C4-2B (cell line): ENCODE results near the gene JARID2.

ENCODE experiments used
- ZFX ChIP-seq: fragments of 450-650 bp; IDR thresholded peaks from 2 replicates; pipeline ENCODE4 v1.6.1; 2017
- TF ChIP-seq, protein P1 (sequence below): fragments of 450-650 bp; conservative IDR thresholded peaks from 2 replicates; pipeline ENCODE4 v1.5.1; 2017; ENCODE audit warnings: mild to moderate bottlenecking

DNA sequence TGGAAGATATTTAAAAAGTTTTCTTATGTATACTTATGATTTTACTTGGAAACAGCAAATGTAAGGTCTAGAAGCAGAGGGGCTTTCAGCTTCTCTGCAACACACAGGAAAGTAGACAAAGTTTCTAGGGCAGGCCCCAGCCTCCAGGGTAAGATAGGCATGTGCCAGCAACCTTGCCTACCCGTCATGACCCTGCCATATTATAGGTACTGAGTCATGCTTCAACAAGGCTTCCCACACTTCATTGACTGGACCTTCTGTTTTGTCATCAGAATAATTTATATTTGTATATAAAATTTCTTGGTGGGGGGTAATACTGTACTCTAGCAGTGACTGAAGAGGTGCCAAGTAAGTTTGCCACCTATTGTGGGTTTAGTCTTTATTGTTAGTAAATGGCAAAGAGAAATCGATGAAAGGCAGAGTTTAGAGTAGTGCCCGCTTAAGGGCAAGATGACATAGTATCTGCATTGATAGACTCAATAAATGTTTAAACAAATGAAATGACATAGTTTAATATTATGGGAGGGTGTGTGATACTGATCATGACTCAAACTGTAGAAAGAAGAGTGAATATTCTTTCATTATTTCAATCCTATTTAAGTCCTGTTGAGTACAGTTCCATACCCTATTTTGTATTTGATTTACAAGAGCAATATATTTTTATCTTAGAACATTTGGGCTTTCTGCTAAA lies 95.6 kb downstream of the JARID2 start:
- TF ChIP-seq, protein P1, sequence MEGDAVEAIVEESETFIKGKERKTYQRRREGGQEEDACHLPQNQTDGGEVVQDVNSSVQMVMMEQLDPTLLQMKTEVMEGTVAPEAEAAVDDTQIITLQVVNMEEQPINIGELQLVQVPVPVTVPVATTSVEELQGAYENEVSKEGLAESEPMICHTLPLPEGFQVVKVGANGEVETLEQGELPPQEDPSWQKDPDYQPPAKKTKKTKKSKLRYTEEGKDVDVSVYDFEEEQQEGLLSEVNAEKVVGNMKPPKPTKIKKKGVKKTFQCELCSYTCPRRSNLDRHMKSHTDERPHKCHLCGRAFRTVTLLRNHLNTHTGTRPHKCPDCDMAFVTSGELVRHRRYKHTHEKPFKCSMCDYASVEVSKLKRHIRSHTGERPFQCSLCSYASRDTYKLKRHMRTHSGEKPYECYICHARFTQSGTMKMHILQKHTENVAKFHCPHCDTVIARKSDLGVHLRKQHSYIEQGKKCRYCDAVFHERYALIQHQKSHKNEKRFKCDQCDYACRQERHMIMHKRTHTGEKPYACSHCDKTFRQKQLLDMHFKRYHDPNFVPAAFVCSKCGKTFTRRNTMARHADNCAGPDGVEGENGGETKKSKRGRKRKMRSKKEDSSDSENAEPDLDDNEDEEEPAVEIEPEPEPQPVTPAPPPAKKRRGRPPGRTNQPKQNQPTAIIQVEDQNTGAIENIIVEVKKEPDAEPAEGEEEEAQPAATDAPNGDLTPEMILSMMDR = no peak
- TF ChIP-seq ZFX = no peak
